GM20431 (cell line): ENCODE measurements around the gene TMEM233.
"Not testable (repeated sequence)": the region's sequence is repeated elsewhere in the genome, so short reads cannot be mapped to it uniquely, and the experiment has no call there.

ENCODE experiments used
- in situ Hi-C: fragments of 300-500 bp; cut with MseI, MboI; formaldehyde crosslinking; loops from one replicate; pipeline ENCODE4 v1.15.0; 2020; ENCODE audit warnings: low sequenced_read_pairs; ENCODE audit not compliant: unreplicated experiment

The TMEM233 gene

GRCh38 chr12:119649202-119649808, 55.7 kb downstream of the TMEM233 start:
- in situ Hi-C loops = no loop called here

DNA sequence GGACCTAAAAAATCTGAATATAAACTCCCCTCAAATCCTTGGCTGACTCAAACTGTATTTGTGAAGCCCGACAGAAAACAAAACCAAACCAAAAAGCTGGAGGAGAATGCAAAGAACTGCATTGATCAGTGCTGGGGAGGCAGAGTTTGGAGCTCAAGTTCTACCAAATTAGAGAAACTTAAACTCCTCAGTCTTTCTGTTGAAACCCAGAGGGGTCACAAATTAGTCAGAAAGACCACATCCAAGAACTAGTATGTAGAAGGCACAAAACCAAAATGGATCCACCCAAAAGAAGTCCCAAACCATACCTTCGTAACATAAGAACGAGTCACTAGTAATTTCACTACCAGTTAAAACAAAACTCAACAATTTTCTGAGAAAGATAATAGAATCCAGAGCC, 59.1 kb downstream of the TMEM233 start:
- in situ Hi-C loops = no loop called here

DNA sequence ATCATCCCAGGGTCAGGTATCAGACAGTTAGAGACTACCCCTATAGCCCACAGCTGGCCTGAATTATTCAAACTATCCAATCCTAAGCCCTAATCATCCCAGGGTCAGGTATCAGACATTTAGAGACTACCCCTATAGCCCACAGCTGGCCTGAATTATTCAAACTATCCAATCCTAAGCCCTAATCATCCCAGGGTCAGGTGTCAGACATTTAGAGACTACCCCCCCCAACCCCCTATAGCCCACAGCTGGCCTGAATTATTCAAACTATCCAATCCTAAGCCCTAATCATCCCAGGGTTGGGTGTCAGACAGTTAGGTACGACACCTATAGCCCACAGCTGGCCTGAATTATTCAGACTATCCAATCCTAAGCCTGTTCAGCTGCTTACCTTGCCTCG, 63.4 kb downstream of the TMEM233 start:
- in situ Hi-C loops = not testable (repeated sequence)

GRCh38 chr12:119658166-119658565, 64.6 kb downstream of the TMEM233 start:
- in situ Hi-C loops = not testable (repeated sequence)

DNA sequence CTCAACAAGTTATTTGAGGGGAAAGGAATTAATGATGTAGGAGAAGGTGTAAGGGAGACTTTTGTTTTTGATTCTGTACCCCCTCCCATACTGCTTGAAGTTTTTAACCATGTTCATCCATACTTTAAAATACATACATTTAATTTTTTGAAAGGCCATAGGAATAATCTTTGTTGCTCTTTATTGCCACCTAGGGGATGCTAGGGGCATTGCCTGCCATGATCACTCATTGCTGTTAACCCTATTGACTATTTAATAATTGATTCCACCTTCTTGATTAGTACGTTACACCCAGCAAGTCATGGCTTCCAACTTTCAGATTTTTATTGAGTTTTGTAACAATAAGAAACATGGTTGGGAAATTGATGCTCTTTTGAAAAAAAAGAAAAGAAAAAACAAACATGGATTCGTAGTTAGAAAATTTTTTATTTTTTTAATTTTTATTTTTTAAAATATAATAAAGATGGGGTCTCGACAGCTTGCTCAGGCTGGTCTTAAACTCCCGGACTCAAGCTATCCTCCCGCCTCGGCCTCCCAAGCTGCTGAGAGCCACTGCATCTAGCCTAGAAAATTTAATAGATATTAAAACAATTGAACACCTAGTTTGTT, 65.8 kb downstream of the TMEM233 start:
- in situ Hi-C loops = no loop called here

DNA sequence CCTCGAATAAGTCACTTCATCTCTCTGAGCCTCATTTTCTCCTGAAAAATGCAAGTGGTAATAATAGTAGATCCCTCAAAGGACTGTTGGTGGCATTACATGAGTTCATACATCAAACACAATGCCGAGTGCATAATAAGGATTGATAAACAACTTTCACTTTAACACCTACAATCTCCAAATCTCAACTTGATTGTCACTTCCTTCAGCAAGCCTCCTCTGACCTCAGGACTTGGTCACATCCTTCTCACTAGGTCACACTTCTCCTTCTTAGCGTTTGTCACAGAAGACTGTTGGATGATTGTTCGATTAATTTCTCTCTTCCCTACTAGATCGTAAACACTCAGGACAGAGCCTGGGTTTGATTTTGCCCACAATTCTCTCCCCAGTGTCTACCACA, 66.5 kb downstream of the TMEM233 start:
- in situ Hi-C loops = no loop called here

- in situ Hi-C loops = no loop called here
These were observed 68.3 kb downstream of the TMEM233 start for GRCh38 chr12:119661882-119662281.

- in situ Hi-C loops = no loop called here
These were observed 71.1 kb downstream of the TMEM233 start for GRCh38 chr12:119664642-119665041.

DNA sequence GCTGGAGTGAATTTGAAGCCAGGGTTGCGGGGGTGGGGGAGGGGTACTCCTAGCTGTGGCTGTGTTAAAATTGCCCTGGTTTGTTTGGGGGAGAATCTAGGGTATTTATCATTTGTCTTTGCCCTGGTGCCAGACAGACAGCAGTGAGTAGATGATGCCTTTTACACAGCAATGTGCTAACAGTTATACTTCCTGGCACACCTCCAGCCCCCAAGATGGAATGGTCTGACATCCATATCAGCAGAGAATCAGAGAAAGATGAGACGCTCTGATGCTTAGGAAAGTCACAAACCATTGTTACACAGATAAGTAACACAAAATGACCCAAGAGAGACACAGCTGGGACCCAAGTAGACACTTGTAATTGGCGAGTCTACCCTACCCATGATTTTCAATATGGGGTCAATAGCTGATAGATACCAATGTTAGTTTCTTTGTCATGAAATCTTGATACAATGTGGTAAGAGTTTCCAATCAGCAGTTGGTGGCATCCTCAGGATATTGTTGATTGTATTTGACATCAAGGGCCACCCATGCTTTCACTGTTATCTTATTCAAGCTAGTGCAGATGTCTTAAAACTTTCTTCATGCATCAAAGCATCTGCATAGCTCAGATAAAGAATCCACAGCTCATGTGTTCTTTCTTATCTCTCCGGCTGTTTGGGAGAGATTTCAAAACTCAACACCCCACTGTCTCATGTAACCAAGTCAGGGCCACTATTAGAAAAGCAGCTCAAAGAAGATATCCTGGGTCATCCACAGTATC, 71.8 kb downstream of the TMEM233 start:
- in situ Hi-C loops = no loop called here

GRCh38 chr12:119666226-119666795, 72.7 kb downstream of the TMEM233 start:
- in situ Hi-C loops = no loop called here

GRCh38 chr12:119666900-119667576, 73.5 kb downstream of the TMEM233 start:
- in situ Hi-C loops = no loop called here

GRCh38 chr12:119667577-119668323, 74.2 kb downstream of the TMEM233 start, which contains the start of gene PRKAB1:
PRKAB1 (plus strand) TSS chr12:119668133; CDS start chr12:119668245, 112 bp downstream.
- in situ Hi-C loops = no loop called here

DNA sequence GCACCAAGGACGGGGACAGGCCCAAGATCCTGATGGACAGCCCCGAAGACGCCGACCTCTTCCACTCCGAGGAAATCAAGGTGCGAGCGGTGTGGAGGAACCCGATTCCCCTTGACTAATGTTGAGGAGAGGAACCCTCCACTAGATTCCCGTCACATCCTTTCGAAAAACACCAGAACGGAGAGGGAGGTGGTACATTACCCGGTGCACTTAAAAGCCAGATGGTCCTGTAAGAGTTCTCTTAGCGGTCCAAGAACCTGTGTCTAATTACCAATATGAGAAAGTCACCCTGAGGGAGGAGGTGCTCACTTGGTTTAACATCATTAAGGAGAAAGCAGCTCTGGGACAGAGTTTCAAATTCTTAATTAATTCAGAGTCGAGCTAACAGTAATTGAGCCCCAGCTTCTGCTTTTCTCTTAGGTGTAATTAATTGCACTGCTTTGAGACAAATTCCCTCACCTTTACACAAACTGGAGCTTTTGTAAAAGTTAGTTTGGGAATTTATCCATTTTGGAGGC, 74.8 kb downstream of the TMEM233 start:
- in situ Hi-C loops = no loop called here

GRCh38 chr12:119669744-119670472, 76.3 kb downstream of the TMEM233 start:
- in situ Hi-C loops = no loop called here

GRCh38 chr12:119671070-119671469, 77.5 kb downstream of the TMEM233 start:
- in situ Hi-C loops = no loop called here

GRCh38 chr12:119672194-119672593, 78.6 kb downstream of the TMEM233 start:
- in situ Hi-C loops = no loop called here

GRCh38 chr12:119673634-119674033, 80.1 kb downstream of the TMEM233 start:
- in situ Hi-C loops = no loop called here

- in situ Hi-C loops = no loop called here
These were observed 81.0 kb downstream of the TMEM233 start for GRCh38 chr12:119674560-119674959.

GRCh38 chr12:119676022-119676421, 82.4 kb downstream of the TMEM233 start:
- in situ Hi-C loops = no loop called here
